Measurements from ENCODE around the gene PFKFB1.

- no peak for TF ChIP-seq RAD21 (IDR thresholded peaks at IDR 0.05; ENCODE audit: low read depth)
- no peak for TF ChIP-seq POLR2A (IDR thresholded peaks at IDR 0.05; ENCODE audit: borderline replicate concordance, extremely low read depth, insufficient read depth, insufficient read length)
- no peak for TF ChIP-seq SP1 (IDR thresholded peaks at IDR 0.05; ENCODE audit: low read depth)
- no peak for TF ChIP-seq EZH2 (IDR thresholded peaks at IDR 0.05)
- no peak for TF ChIP-seq SIN3A (IDR thresholded peaks at IDR 0.05; ENCODE audit: low read depth)
- TF ChIP-seq, protein P1, sequence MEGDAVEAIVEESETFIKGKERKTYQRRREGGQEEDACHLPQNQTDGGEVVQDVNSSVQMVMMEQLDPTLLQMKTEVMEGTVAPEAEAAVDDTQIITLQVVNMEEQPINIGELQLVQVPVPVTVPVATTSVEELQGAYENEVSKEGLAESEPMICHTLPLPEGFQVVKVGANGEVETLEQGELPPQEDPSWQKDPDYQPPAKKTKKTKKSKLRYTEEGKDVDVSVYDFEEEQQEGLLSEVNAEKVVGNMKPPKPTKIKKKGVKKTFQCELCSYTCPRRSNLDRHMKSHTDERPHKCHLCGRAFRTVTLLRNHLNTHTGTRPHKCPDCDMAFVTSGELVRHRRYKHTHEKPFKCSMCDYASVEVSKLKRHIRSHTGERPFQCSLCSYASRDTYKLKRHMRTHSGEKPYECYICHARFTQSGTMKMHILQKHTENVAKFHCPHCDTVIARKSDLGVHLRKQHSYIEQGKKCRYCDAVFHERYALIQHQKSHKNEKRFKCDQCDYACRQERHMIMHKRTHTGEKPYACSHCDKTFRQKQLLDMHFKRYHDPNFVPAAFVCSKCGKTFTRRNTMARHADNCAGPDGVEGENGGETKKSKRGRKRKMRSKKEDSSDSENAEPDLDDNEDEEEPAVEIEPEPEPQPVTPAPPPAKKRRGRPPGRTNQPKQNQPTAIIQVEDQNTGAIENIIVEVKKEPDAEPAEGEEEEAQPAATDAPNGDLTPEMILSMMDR (IDR thresholded peaks at IDR 0.05 in 2 of 3, conservative IDR thresholded peaks at IDR 0.05 in 1 of 3; ENCODE audit: borderline replicate concordance in 1 of 3, insufficient read depth in 1 of 3, low read depth in 2 of 3, low read length in 2 of 3) = no peak
- TF ChIP-seq EGR1 (IDR thresholded peaks at IDR 0.05; ENCODE audit: low read depth) = no peak
- TF ChIP-seq CEBPB (IDR thresholded peaks at IDR 0.05; ENCODE audit: low read depth) = no peak
- TF ChIP-seq POLR2AphosphoS5 (IDR thresholded peaks at IDR 0.05; ENCODE audit: low read depth, low read length) = no peak
- TF ChIP-seq YY1 (IDR thresholded peaks at IDR 0.05; ENCODE audit: extremely low read depth, insufficient replicate concordance, low read depth, low read length) = no peak
- no peak for TF ChIP-seq REST (IDR thresholded peaks at IDR 0.05; ENCODE audit: low read depth)
- TF ChIP-seq FOSL1 (IDR thresholded peaks at IDR 0.05; ENCODE audit: low read depth) = no peak
- TF ChIP-seq, protein P2, sequence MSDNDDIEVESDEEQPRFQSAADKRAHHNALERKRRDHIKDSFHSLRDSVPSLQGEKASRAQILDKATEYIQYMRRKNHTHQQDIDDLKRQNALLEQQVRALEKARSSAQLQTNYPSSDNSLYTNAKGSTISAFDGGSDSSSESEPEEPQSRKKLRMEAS (IDR thresholded peaks at IDR 0.05) = no peak
- TF ChIP-seq, protein P3, sequence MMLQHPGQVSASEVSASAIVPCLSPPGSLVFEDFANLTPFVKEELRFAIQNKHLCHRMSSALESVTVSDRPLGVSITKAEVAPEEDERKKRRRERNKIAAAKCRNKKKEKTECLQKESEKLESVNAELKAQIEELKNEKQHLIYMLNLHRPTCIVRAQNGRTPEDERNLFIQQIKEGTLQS (IDR thresholded peaks at IDR 0.05) = no peak
Observed at GRCh38 chrX:55028040-55028439, 34.1 kb upstream of the PFKFB1 start.

Data from HCT116 (cell line).